ENCODE measurements around the gene ASPA.

The ASPA gene

GRCh38 chr17:3535253-3535995, 59.6 kb downstream of the ASPA start:
- DNase-seq, result peak; percentile 52

GRCh38 chr17:3536716-3537115, 60.9 kb downstream of the ASPA start:
- DNase-seq, result no peak

- DNase-seq, result no peak
These were observed 64.2 kb downstream of the ASPA start for GRCh38 chr17:3539881-3540540.

- DNase-seq, result no peak
These were observed 66.8 kb downstream of the ASPA start for GRCh38 chr17:3542410-3543088.

GRCh38 chr17:3543453-3543852, 67.7 kb downstream of the ASPA start:
- no peak for DNase-seq

- DNase-seq, result no peak
These were observed 68.6 kb downstream of the ASPA start for GRCh38 chr17:3544365-3544764.

- DNase-seq, result no peak
These were observed 69.4 kb downstream of the ASPA start for GRCh38 chr17:3545151-3545550.

- no peak for DNase-seq
These were observed 70.7 kb downstream of the ASPA start for GRCh38 chr17:3546521-3546920.

- no peak for DNase-seq
These were observed 71.2 kb downstream of the ASPA start for GRCh38 chr17:3546997-3547396.

GRCh38 chr17:3547628-3548027, 71.8 kb downstream of the ASPA start:
- no peak for DNase-seq

- no peak for DNase-seq
These were observed 73.9 kb downstream of the ASPA start for GRCh38 chr17:3549610-3550162.

GRCh38 chr17:3551189-3551588, 75.4 kb downstream of the ASPA start:
- no peak for DNase-seq

GRCh38 chr17:3552916-3553315, 77.1 kb downstream of the ASPA start:
- DNase-seq, result no peak

Measured in CD4-positive, alpha-beta T cell treated with Interleukin-17A for 4 hours (primary cell).